Keratinocyte (primary cell): ENCODE data around the gene SMIM38. TPM values are rescaled to one million over a fixed set of nuclear protein-coding genes. Genes with fewer than 3 reads are reported as not detected.

Experiments used
- DNase-seq: peaks from one replicate; pipeline ENCODE4 v3.0.0-alpha.2; 2011; ENCODE audit warnings: low read depth, missing footprints, low spot score
- FAIRE-seq: peaks from 2 replicates; lab custom pipeline; 2011; peaks lifted over from hg19 to GRCh38; lab: Jason Lieb, UNC
- H2AFZ ChIP-seq: 2 replicates; pipeline ENCODE4 v1.6.0; 2012; ENCODE audit warnings: low read length, control low read depth, inconsistent platforms; ENCODE audit not compliant: control insufficient read depth
- H3K27ac ChIP-seq: 2 replicates; pipeline ENCODE4 v1.5.1; 2011; ENCODE audit warnings: low read length; ENCODE audit not compliant: control insufficient read depth, insufficient read depth
- H3K27me3 ChIP-seq: 3 replicates; pipeline ENCODE4 v1.6.0; 2011; ENCODE audit warnings: low read length; ENCODE audit not compliant: control insufficient read depth, insufficient read depth; ENCODE audit errors: extremely low read depth
- H3K36me3 ChIP-seq, 2 experiments: 2 replicates in 1 of 2; 3 replicates in 1 of 2; pipeline ENCODE4 v1.5.1; 2011; ENCODE audit warnings: low read length in 2 of 2, mild to moderate bottlenecking in 1 of 2; ENCODE audit not compliant: control insufficient read depth in 2 of 2, insufficient read depth in 2 of 2; ENCODE audit errors: extremely low read depth in 1 of 2
- H3K4me1 ChIP-seq: 3 replicates; pipeline ENCODE4 v1.5.1; 2011; ENCODE audit warnings: low read length; ENCODE audit not compliant: control insufficient read depth, insufficient read depth; ENCODE audit errors: extremely low read depth
- H3K4me2 ChIP-seq: 3 replicates; pipeline ENCODE4 v1.6.0; 2011; ENCODE audit warnings: low read depth, low read length; ENCODE audit not compliant: control insufficient read depth, insufficient read depth; ENCODE audit errors: extremely low read depth
- H3K4me3 ChIP-seq, 3 experiments: fragments of 200-600 bp in 1 of 3; sonication (generic) in 1 of 3; 2 replicates in 2 of 3; 3 replicates in 1 of 3; pipeline ENCODE4 v1.5.1; 2011 to 2016; ENCODE audit warnings: low read length in 3 of 3, mild to moderate bottlenecking in 3 of 3, control low read depth in 2 of 3, inconsistent platforms in 1 of 3, low read depth in 1 of 3, mixed read lengths in 1 of 3, mixed run types in 1 of 3, moderate library complexity in 1 of 3; ENCODE audit not compliant: control insufficient read depth in 2 of 3, insufficient read depth in 2 of 3; ENCODE audit errors: extremely low read depth in 1 of 3
- H3K79me2 ChIP-seq: 2 replicates; pipeline ENCODE4 v1.6.0; 2012; ENCODE audit warnings: low read length; ENCODE audit not compliant: control insufficient read depth, insufficient read depth
- H3K9ac ChIP-seq: 3 replicates; pipeline ENCODE4 v1.6.0; 2011; ENCODE audit warnings: low read length; ENCODE audit not compliant: control insufficient read depth, insufficient read depth; ENCODE audit errors: extremely low read depth
- H3K9me1 ChIP-seq: 3 replicates; pipeline ENCODE4 v1.6.0; 2011; ENCODE audit warnings: low read length; ENCODE audit not compliant: control insufficient read depth, insufficient read depth; ENCODE audit errors: extremely low read depth
- H3K9me3 ChIP-seq: 2 replicates; pipeline ENCODE4 v1.5.1; 2012; ENCODE audit warnings: low read depth, low read length; ENCODE audit not compliant: control insufficient read depth
- H4K20me1 ChIP-seq: 3 replicates; pipeline ENCODE4 v1.6.0; 2011; ENCODE audit warnings: low read length; ENCODE audit not compliant: control insufficient read depth, insufficient read depth; ENCODE audit errors: extremely low read depth
- CTCF ChIP-seq, 3 experiments: IDR thresholded peaks in 1 of 3; conservative IDR thresholded peaks in 1 of 3; optimal IDR thresholded peaks in 1 of 3; 2 replicates in 2 of 3; 3 replicates in 1 of 3; pipeline versions ENCODE3 to v1.5.1; 2011; ENCODE audit warnings: low read length in 3 of 3, mild to moderate bottlenecking in 3 of 3, moderate library complexity in 2 of 3, control low read depth in 1 of 3, inconsistent platforms in 1 of 3; ENCODE audit not compliant: insufficient read depth in 2 of 3; ENCODE audit errors: extremely low read depth in 1 of 3
- EZH2 ChIP-seq: IDR thresholded peaks from one replicate; pipeline ENCODE4 v1.6.1; 2012; ENCODE audit warnings: inconsistent platforms, mild to moderate bottlenecking, low read length, moderate library complexity
- dilution Hi-C: fragments of 300-500 bp; cut with MboI; formaldehyde crosslinking; loops from one replicate; pipeline ENCODE4 v1.7.0; 2020; ENCODE audit warnings: low sequenced_read_pairs; ENCODE audit not compliant: extremely low pct_ligation_motif_present
- polyA plus RNA-seq, 5 experiments: library from polyadenylated mRNA; depleted of rRNA in 3 of 5; stranded (reverse) in 3 of 5; stranded (forward) in 1 of 5; unstranded in 1 of 5; fragments of >200 nt; gene quantifications; 1 replicate in 1 of 5; 2 replicates in 3 of 5; 3 replicates in 1 of 5; pipeline versions ENCODE4 v1.2.1 to v1.2.3, GENCODE V29; 2011 to 2012; ENCODE audit warnings: missing spikeins in 2 of 5, low read depth in 1 of 5, low replicate concordance in 1 of 5

Gene SMIM38
- polyA plus RNA-seq, 1 donor (not counting 4 experiments of a cell fraction or from before 2014, with no cell fraction given) = not detected

GRCh38 chr11:69160296-69161116 is 4.8 kb downstream of the SMIM38 start:
- Histone ChIP-seq H3K9ac (no peak overlapping the region), H3K36me3 (no peaks in the 10 kb centered on the region), H3K4me1 (no peaks in the 10 kb centered on the region), H3K4me3 (no peak overlapping the region), H3K9me1 (no peaks in the 10 kb centered on the region), H3K79me2 (no peaks in the 10 kb centered on the region), H3K27ac (no peak overlapping the region), H4K20me1 (no peaks in the 10 kb centered on the region), H2AFZ (no peak overlapping the region), H3K27me3 (peaks cover 36% of the 10 kb centered on the region), H3K4me2 (no peak overlapping the region), H3K9me3 (no peaks in the 10 kb centered on the region)
- TF ChIP-seq EZH2 = no peak
- no peak for TF ChIP-seq CTCF (optimal IDR thresholded peaks at IDR 0.05 in 1 of 3, IDR thresholded peaks at IDR 0.05 in 1 of 3, conservative IDR thresholded peaks at IDR 0.05 in 1 of 3; ENCODE audit: extremely low read depth in 1 of 3, insufficient read depth in 2 of 3, low read length in 3 of 3)
- no peak for DNase-seq
- no peak for FAIRE-seq
- dilution Hi-C loops = no loop called here

- Histone ChIP-seq H4K20me1 (no peaks in the 10 kb centered on the region), H3K4me3 (no peak overlapping the region), H3K36me3 (no peaks in the 10 kb centered on the region), H3K4me1 (no peaks in the 10 kb centered on the region), H3K9ac (no peak overlapping the region), H3K9me3 (no peaks in the 10 kb centered on the region), H3K27me3 (peaks cover 42% of the 10 kb centered on the region), H2AFZ (no peak overlapping the region), H3K79me2 (no peaks in the 10 kb centered on the region), H3K27ac (no peak overlapping the region), H3K4me2 (no peak overlapping the region), H3K9me1 (no peaks in the 10 kb centered on the region)
- TF ChIP-seq EZH2 (no peak), CTCF (optimal IDR thresholded peaks at IDR 0.05 in 1 of 3, IDR thresholded peaks at IDR 0.05 in 1 of 3, conservative IDR thresholded peaks at IDR 0.05 in 1 of 3; ENCODE audit: extremely low read depth in 1 of 3, insufficient read depth in 2 of 3, low read length in 3 of 3) (no peak)
- DNase-seq = no peak
- dilution Hi-C loops = no loop called here
- FAIRE-seq = no peak
Observed at GRCh38 chr11:69161117-69161407, 5.3 kb downstream of the SMIM38 start.
